NB4 (cell line): ENCODE data around the gene DCTN2.

Source experiments
- MYC ChIP-seq: IDR thresholded peaks from 2 replicates; pipeline ENCODE4 v1.6.1; 2011; ENCODE audit warnings: low read depth, low read length
- POLR2A ChIP-seq: IDR thresholded peaks from 2 replicates; pipeline ENCODE4 v1.6.1; 2011; ENCODE audit warnings: mild to moderate bottlenecking; ENCODE audit not compliant: insufficient read length; ENCODE audit errors: extremely low read depth
- TF ChIP-seq, protein P1 (sequence below): IDR thresholded peaks from one replicate; pipeline ENCODE4 v1.5.1; 2012; ENCODE audit warnings: low read depth, low read length
- TF ChIP-seq, protein P2 (sequence below): IDR thresholded peaks from 2 replicates; pipeline ENCODE4 v1.6.1; 2011; ENCODE audit warnings: low read depth, low read length

DNA sequence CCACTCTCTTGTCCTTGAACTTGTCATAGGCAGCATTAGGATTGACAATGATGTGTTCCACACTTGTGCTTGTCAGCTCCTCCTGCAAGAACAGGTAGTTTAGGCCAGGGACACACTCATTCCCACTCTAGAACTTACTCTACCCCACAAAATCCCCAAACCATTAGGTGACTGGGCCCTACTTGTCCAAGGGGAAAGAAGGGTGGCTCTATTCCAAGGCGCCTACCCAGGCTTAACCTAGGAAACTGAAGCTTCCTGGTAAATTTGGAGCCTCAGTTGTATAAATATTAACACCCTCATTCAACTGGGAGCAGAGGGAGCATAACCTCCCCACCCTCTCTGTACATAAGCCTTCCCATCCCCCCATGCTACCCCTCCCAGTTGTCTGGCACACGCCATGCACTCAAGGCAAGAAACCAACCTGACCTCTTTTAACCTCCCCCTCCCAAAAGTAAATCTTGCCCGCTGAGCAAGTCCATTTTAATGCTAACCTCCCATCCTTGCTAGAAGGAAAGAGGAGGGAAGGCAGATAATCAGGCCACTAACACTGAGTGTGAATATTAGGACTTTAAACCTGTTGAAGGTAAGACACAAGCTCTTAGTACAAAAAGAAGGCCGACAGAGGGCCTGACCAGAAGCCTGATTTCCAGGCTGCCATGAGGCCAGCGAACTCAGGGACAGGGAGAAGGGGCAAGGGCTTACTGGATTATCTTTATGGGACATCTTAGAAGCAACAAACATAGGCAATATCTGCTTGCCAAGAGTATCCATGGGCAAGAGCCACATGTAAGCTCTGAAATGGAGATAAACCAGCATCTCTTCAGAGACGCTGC is 11.0 kb downstream of the DCTN2 start:
- TF ChIP-seq, protein P1, sequence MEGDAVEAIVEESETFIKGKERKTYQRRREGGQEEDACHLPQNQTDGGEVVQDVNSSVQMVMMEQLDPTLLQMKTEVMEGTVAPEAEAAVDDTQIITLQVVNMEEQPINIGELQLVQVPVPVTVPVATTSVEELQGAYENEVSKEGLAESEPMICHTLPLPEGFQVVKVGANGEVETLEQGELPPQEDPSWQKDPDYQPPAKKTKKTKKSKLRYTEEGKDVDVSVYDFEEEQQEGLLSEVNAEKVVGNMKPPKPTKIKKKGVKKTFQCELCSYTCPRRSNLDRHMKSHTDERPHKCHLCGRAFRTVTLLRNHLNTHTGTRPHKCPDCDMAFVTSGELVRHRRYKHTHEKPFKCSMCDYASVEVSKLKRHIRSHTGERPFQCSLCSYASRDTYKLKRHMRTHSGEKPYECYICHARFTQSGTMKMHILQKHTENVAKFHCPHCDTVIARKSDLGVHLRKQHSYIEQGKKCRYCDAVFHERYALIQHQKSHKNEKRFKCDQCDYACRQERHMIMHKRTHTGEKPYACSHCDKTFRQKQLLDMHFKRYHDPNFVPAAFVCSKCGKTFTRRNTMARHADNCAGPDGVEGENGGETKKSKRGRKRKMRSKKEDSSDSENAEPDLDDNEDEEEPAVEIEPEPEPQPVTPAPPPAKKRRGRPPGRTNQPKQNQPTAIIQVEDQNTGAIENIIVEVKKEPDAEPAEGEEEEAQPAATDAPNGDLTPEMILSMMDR, result no peak
- TF ChIP-seq POLR2A (no peak), MYC (no peak)
- TF ChIP-seq, protein P2, sequence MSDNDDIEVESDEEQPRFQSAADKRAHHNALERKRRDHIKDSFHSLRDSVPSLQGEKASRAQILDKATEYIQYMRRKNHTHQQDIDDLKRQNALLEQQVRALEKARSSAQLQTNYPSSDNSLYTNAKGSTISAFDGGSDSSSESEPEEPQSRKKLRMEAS, result no peak
